Uterus (tissue), 4 donors: Measurements from ENCODE around the gene SP6. TPM values are rescaled to one million over a fixed set of nuclear protein-coding genes. Genes with fewer than 3 reads are reported as not detected.

Experiments
- DNase-seq, 2 donors: peaks; one replicate each; pipeline ENCODE4 v3.0.0-alpha.2; 2019 to 2020
- H3K27ac ChIP-seq, 2 donors: fragments of 200-600 bp; sonication (generic); 1 replicate in 1 of 2; 2 replicates in 1 of 2; pipeline ENCODE4 v1.5.1; 2016 to 2018
- H3K27me3 ChIP-seq, 2 donors: fragments of 200-600 bp; sonication (generic); one replicate each; pipeline ENCODE4 v1.5.1; 2018 to 2019; ENCODE audit warnings: control low read depth in 1 of 2
- H3K36me3 ChIP-seq, 2 donors: fragments of 200-600 bp; sonication (generic); one replicate each; pipeline ENCODE4 v1.5.1; 2019; ENCODE audit warnings: control low read depth in 1 of 2
- H3K4me1 ChIP-seq, 2 donors: fragments of 200-600 bp; sonication (generic); one replicate each; pipeline ENCODE4 v1.5.1; 2018 to 2019; ENCODE audit warnings: control low read depth in 1 of 2
- H3K4me3 ChIP-seq, 2 donors: fragments of 200-600 bp; sonication (generic); 1 replicate in 1 of 2; 2 replicates in 1 of 2; pipeline ENCODE4 v1.5.1; 2018 to 2019; ENCODE audit warnings: mild to moderate bottlenecking in 1 of 2
- H3K9me3 ChIP-seq, 2 donors: fragments of 200-600 bp; sonication (generic); one replicate each; pipeline ENCODE4 v1.5.1; 2019; ENCODE audit warnings: control low read depth in 1 of 2
- POLR2A ChIP-seq, 2 donors: fragments of 450-650 bp; IDR thresholded peaks; one replicate each; pipeline ENCODE4 v1.6.1; 2016; ENCODE audit warnings: antibody characterized with exemption in 2 of 2, mild to moderate bottlenecking in 1 of 2, moderate library complexity in 1 of 2
- intact Hi-C: fragments of 100-400 bp; cut with DNase I; formaldehyde crosslinking; loops from one replicate; pipeline ENCODE4 v1.15.1; 2023; ENCODE audit warnings: low total_unique reads
- total RNA-seq, 4 donors: library from RNA; depleted of rRNA in 3 of 4; stranded (reverse); fragments of >200 nt in 3 of 4; gene quantifications; one replicate each; pipeline versions ENCODE4 v1.1.0 to v1.2.4, GENCODE V29; 2014 to 2023
- TF ChIP-seq, protein P1 (sequence below), 4 experiments: fragments of 200-600 bp in 2 of 4; fragments of 450-650 bp in 2 of 4; sonication (generic) in 2 of 4; IDR thresholded peaks; one replicate each; pipeline ENCODE4 v1.5.1; 2016 to 2019; ENCODE audit warnings: antibody characterized with exemption in 4 of 4, mild to moderate bottlenecking in 2 of 4, moderate library complexity in 1 of 4
- donor health status: DM: yes; HTN: yes; CAD: no.

The SP6 gene
- total RNA-seq, 4 donors from 2014 or later = 1.4 to 1.5 TPM; not detected in 2

- Histone ChIP-seq H3K27me3 (no peaks in the 10 kb centered on the region), H3K27ac (peak overlapping the region in 1 of 2 donors; percentile 23), H3K4me1 (no peaks in the 10 kb centered on the region), H3K36me3 (no peaks in the 10 kb centered on the region), H3K4me3 (no peak overlapping the region), H3K9me3 (no peaks in the 10 kb centered on the region)
- DNase-seq = peak; percentile 41 to 43
- intact Hi-C loops = no loop called here
- TF ChIP-seq POLR2A (IDR thresholded peaks at IDR 0.05) = no peak
- TF ChIP-seq, protein P1, sequence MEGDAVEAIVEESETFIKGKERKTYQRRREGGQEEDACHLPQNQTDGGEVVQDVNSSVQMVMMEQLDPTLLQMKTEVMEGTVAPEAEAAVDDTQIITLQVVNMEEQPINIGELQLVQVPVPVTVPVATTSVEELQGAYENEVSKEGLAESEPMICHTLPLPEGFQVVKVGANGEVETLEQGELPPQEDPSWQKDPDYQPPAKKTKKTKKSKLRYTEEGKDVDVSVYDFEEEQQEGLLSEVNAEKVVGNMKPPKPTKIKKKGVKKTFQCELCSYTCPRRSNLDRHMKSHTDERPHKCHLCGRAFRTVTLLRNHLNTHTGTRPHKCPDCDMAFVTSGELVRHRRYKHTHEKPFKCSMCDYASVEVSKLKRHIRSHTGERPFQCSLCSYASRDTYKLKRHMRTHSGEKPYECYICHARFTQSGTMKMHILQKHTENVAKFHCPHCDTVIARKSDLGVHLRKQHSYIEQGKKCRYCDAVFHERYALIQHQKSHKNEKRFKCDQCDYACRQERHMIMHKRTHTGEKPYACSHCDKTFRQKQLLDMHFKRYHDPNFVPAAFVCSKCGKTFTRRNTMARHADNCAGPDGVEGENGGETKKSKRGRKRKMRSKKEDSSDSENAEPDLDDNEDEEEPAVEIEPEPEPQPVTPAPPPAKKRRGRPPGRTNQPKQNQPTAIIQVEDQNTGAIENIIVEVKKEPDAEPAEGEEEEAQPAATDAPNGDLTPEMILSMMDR (IDR thresholded peaks at IDR 0.05) = no peak
These were observed 32.8 kb upstream of the SP6 start for GRCh38 chr17:47883589-47884426.

- no peak overlapping the region for H3K4me3 ChIP-seq
- intact Hi-C loops = no loop called here
These were observed 32.0 kb upstream of the SP6 start for GRCh38 chr17:47882695-47883588.

DNA sequence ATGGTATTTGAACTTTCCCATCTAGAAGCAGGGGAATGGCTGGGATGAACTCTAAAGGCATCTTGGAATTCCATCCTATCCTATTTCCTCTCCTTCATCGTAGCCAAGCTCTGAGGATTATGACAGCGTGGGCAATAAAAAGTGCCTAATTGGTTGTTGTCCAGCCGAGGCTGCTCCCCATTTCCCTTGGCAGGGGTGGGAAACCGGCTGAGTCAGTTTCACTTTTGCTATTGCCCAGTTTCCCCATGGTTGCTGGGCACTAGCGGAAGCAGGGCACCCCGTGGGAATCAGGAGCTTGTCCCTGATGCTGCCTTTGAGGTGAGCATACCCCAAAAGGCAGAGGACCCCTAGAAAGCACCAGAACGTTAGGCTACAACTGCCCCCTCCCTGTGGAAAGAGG, 31.3 kb upstream of the SP6 start:
- H3K36me3 ChIP-seq = no peaks in the 10 kb centered on the region
- intact Hi-C loops = no loop called here
- no peaks in the 10 kb centered on the region for H3K9me3 ChIP-seq
- no peak for TF ChIP-seq POLR2A (IDR thresholded peaks at IDR 0.05)
- TF ChIP-seq, protein P1 (IDR thresholded peaks at IDR 0.05) = no peak
- H3K27ac ChIP-seq = peak overlapping the region; percentile 38 to 63
- H3K27me3 ChIP-seq = no peaks in the 10 kb centered on the region
- H3K4me3 ChIP-seq = peak overlapping the region in 1 of 2 donors; percentile 5
- no peaks in the 10 kb centered on the region for H3K4me1 ChIP-seq
- DNase-seq = peak in 1 of 2 donors; percentile 50

More at GRCh38 chr17:47882695-47883588, 32.0 kb upstream of the SP6 start:
- peak overlapping the region; percentile 38 to 63 for H3K27ac ChIP-seq
- no peak for DNase-seq
- H3K27me3 ChIP-seq = no peaks in the 10 kb centered on the region
- no peaks in the 10 kb centered on the region for H3K4me1 ChIP-seq
- no peaks in the 10 kb centered on the region for H3K36me3 ChIP-seq
- TF ChIP-seq, protein P1 (IDR thresholded peaks at IDR 0.05) = no peak
- TF ChIP-seq POLR2A (IDR thresholded peaks at IDR 0.05) = no peak
- no peaks in the 10 kb centered on the region for H3K9me3 ChIP-seq

- no peak for TF ChIP-seq POLR2A (IDR thresholded peaks at IDR 0.05)
- TF ChIP-seq, protein P1 (IDR thresholded peaks at IDR 0.05) = no peak
- Histone ChIP-seq H3K27ac (no peak overlapping the region), H3K27me3 (no peaks in the 10 kb centered on the region), H3K9me3 (no peaks in the 10 kb centered on the region), H3K36me3 (no peaks in the 10 kb centered on the region), H3K4me3 (no peak overlapping the region), H3K4me1 (no peaks in the 10 kb centered on the region)
- DNase-seq = no peak
- intact Hi-C loops = no loop called here
These were observed 29.0 kb upstream of the SP6 start for GRCh38 chr17:47879776-47880454.
